ENCODE results near the gene SLC66A1. TPM values are rescaled to one million over a fixed set of nuclear protein-coding genes. Genes with fewer than 3 reads are reported as not detected.

The SLC66A1 gene
- total RNA-seq, 1 experiment from 2014 or later: 14.1 TPM

GRCh38 chr1:19313636-19313959 is 1.5 kb downstream of the SLC66A1 start (continued):
- TF ChIP-seq STAT6 (CRISPR knock-in tag; conservative IDR thresholded peaks at IDR 0.05; ENCODE audit: low read depth): no peak

GRCh38 chr1:19313961-19314882 is 2.1 kb downstream of the SLC66A1 start:
- Mint-ChIP-seq H3K27ac (no peak overlapping the region), H3K4me1 (peaks cover 15% of the 10 kb centered on the region), H3K27me3 (ENCODE audit: low read depth) (peaks cover 6% of the 10 kb centered on the region), H3K9me3 (no peaks in the 10 kb centered on the region), H3K4me3 (no peak overlapping the region), H3K36me3 (peaks cover 13% of the 10 kb centered on the region)
- CTCF ChIA-PET: interaction anchor here (1.5 kb wide), 1 partner anchor 45 kb away, joined by 3 read pairs; no protein-coding TSS in a partner anchor
- POLR2A ChIA-PET: no interaction called here
- ATAC-seq: no peak
- DNase-seq (ENCODE audit: low spot score): no peak
- TF ChIP-seq ZNF671 (CRISPR knock-in tag; IDR thresholded peaks at IDR 0.05) (no peak), NR2C2 (CRISPR knock-in tag; IDR thresholded peaks at IDR 0.05) (no peak), SMAD4 (CRISPR knock-in tag; IDR thresholded peaks at IDR 0.05) (no peak), ZNF232 (CRISPR knock-in tag; IDR thresholded peaks at IDR 0.05) (no peak), NFYB (CRISPR knock-in tag; conservative IDR thresholded peaks at IDR 0.05; ENCODE audit: low read depth) (no peak), ZNF512 (CRISPR knock-in tag; IDR thresholded peaks at IDR 0.05; ENCODE audit: borderline replicate concordance) (no peak), ZNF423 (CRISPR knock-in tag; IDR thresholded peaks at IDR 0.05) (no peak), MYBL2 (CRISPR knock-in tag; IDR thresholded peaks at IDR 0.05) (no peak), AR (CRISPR knock-in tag; IDR thresholded peaks at IDR 0.05) (no peak), MLX (CRISPR knock-in tag; IDR thresholded peaks at IDR 0.05) (no peak)

- CTCF ChIA-PET: no interaction called here
- DNase-seq (ENCODE audit: low spot score) (no peak), ATAC-seq (no peak)
- peaks cover 15% of the 10 kb centered on the region for H3K4me1 Mint-ChIP-seq
- H3K9me3 Mint-ChIP-seq: no peaks in the 10 kb centered on the region
- H3K27ac Mint-ChIP-seq: no peak overlapping the region
- POLR2A ChIA-PET: no interaction called here
- H3K4me3 Mint-ChIP-seq: no peak overlapping the region
- H3K36me3 Mint-ChIP-seq: peaks cover 15% of the 10 kb centered on the region
- H3K27me3 Mint-ChIP-seq (ENCODE audit: low read depth): peaks cover 6% of the 10 kb centered on the region
- TF ChIP-seq NFATC4 (CRISPR knock-in tag; IDR thresholded peaks at IDR 0.05) (no peak), KAT7 (CRISPR knock-in tag; IDR thresholded peaks at IDR 0.05; ENCODE audit: borderline replicate concordance) (no peak), HMGXB4 (CRISPR knock-in tag; IDR thresholded peaks at IDR 0.05) (no peak)
Measured at GRCh38 chr1:19315378-19316198, 3.5 kb downstream of the SLC66A1 start.

Data from WTC11 (cell line).